Lower lobe of right lung (tissue), 2 donors: ENCODE results near the gene ARFRP1. TPM values are rescaled to one million over a fixed set of nuclear protein-coding genes. Genes with fewer than 3 reads are reported as not detected.

Experiments used
- ATAC-seq, 2 donors: fragments of 200-7000 bp; cut with Tn5 transposase; one replicate each; pipeline ENCODE4 v1.9.1; 2020 to 2022; ENCODE audit warnings: mild to moderate bottlenecking in 2 of 2, moderate library complexity in 2 of 2
- DNase-seq: peaks from one replicate; pipeline ENCODE4 v3.0.0-alpha.2; 2020
- H3K27ac ChIP-seq: fragments of 200-600 bp; one replicate; pipeline ENCODE4 v1.8.0; 2022
- H3K27me3 ChIP-seq: fragments of 200-600 bp; one replicate; pipeline ENCODE4 v1.8.0; 2022; ENCODE audit warnings: low read depth
- H3K36me3 ChIP-seq: fragments of 200-600 bp; one replicate; pipeline ENCODE4 v1.8.0; 2022; ENCODE audit warnings: mild to moderate bottlenecking
- H3K4me1 ChIP-seq: fragments of 200-600 bp; one replicate; pipeline ENCODE4 v1.8.0; 2022
- H3K4me3 ChIP-seq: fragments of 200-600 bp; one replicate; pipeline ENCODE4 v1.8.0; 2022; ENCODE audit warnings: mild to moderate bottlenecking
- H3K9me3 ChIP-seq: fragments of 200-600 bp; one replicate; pipeline ENCODE4 v1.8.0; 2022
- intact Hi-C: fragments of 100-400 bp; cut with DNase I; formaldehyde crosslinking; loops from one replicate; pipeline ENCODE4 v1.11.0; 2022
- total RNA-seq: library from RNA; stranded (reverse); fragmentation: NEBNext Ultra II Directional; extraction: Animal tissue kit (Norgen Biotek cat#: 25700); gene quantifications from one replicate; pipeline ENCODE4 v1.2.1, GENCODE V29; 2021
- TF ChIP-seq, protein P1 (sequence below): fragments of 200-600 bp; IDR thresholded peaks from one replicate; pipeline ENCODE4 v1.8.0; 2022; ENCODE audit warnings: antibody characterized with exemption, mild to moderate bottlenecking
- donor health status: DM: no; HTN: yes; CAD: no; lungs with severe emphysema.

ARFRP1 gene
- total RNA-seq, 1 donor from 2014 or later = 44.3 TPM

GRCh38 chr20:63737945-63738686 lies 30.3 kb upstream of the ARFRP1 start:
- Histone ChIP-seq H3K9me3 (no peaks in the 10 kb centered on the region), H3K27me3 (no peaks in the 10 kb centered on the region), H3K4me1 (peaks cover 43% of the 10 kb centered on the region), H3K27ac (peak overlapping the region; percentile 82), H3K4me3 (peak overlapping the region; percentile 68), H3K36me3 (peaks cover 48% of the 10 kb centered on the region)
- ATAC-seq = no peak
- intact Hi-C loops = no loop called here
- TF ChIP-seq, protein P1, sequence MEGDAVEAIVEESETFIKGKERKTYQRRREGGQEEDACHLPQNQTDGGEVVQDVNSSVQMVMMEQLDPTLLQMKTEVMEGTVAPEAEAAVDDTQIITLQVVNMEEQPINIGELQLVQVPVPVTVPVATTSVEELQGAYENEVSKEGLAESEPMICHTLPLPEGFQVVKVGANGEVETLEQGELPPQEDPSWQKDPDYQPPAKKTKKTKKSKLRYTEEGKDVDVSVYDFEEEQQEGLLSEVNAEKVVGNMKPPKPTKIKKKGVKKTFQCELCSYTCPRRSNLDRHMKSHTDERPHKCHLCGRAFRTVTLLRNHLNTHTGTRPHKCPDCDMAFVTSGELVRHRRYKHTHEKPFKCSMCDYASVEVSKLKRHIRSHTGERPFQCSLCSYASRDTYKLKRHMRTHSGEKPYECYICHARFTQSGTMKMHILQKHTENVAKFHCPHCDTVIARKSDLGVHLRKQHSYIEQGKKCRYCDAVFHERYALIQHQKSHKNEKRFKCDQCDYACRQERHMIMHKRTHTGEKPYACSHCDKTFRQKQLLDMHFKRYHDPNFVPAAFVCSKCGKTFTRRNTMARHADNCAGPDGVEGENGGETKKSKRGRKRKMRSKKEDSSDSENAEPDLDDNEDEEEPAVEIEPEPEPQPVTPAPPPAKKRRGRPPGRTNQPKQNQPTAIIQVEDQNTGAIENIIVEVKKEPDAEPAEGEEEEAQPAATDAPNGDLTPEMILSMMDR = no peak
- DNase-seq = peak; percentile 59

- Histone ChIP-seq H3K27ac (peak overlapping the region; percentile 65), H3K4me1 (peaks cover 43% of the 10 kb centered on the region), H3K4me3 (peak overlapping the region; percentile 68), H3K27me3 (no peaks in the 10 kb centered on the region), H3K36me3 (peaks cover 45% of the 10 kb centered on the region), H3K9me3 (no peaks in the 10 kb centered on the region)
- TF ChIP-seq, protein P1 = no peak
- no peak for DNase-seq
- intact Hi-C loops = no loop called here
- ATAC-seq = no peak
Observed at GRCh38 chr20:63737695-63737944, 29.8 kb upstream of the ARFRP1 start.

DNA sequence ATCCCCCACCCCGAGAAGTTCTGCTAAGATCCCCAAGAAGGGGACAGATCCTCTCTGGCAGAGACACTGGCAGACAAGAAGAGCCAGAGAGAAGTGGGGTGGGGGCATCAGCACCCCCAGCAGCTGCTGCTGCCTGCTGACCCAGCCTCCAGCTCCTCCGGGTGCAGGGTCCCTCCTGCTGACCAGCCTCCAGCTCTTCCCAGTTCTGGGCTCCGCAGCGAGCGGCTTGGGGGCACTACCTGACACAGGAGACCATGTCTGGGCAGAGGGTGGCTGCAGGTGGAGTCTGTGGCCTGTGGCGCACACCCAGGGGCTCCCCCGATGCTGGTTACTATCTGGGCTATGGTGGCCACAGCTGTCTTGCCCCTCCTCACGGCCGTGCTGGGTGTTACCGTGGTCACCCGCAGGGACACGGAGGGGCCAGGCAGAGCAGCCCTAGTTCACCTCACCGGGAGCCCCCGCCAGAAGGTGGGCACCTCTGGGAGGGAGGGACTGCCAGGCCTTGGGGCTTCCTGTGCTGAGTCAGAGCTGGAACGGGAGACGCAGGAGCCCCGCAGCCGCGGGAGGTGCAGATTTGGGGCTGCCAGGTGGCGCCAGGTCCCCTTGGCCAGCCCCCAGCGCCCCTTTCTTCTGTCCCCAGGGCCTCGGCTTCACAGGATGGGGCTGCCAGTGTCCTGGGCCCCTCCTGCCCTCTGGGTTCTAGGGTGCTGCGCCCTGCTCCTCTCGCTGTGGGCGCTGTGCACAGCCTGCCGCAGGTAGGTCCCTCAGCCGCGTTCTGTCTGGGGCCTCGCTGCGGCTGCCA lies 29.3 kb upstream of the ARFRP1 start:
- Histone ChIP-seq H3K27ac (peak overlapping the region; percentile 65), H3K4me3 (peak overlapping the region; percentile 68), H3K9me3 (no peaks in the 10 kb centered on the region), H3K4me1 (peaks cover 42% of the 10 kb centered on the region), H3K27me3 (no peaks in the 10 kb centered on the region), H3K36me3 (peaks cover 40% of the 10 kb centered on the region)
- intact Hi-C loops = no loop called here
- ATAC-seq (no peak), DNase-seq (no peak)
- TF ChIP-seq, protein P1 = no peak

- Histone ChIP-seq H3K4me1 (peaks cover 31% of the 10 kb centered on the region), H3K27ac (peak within 1 kb of the TSS; percentile 65), H3K36me3 (peaks cover 35% of the 10 kb centered on the region), H3K27me3 (no peaks in the 10 kb centered on the region), H3K9me3 (no peaks in the 10 kb centered on the region), H3K4me3 (peak within 1 kb of the TSS; percentile 68)
- TF ChIP-seq, protein P1 = no peak
- intact Hi-C loops = no loop called here
- DNase-seq (peak; percentile 56), ATAC-seq (peak in 1 of 2 donors; percentile 1)
Observed at GRCh38 chr20:63735859-63736718, 28.3 kb upstream of the ARFRP1 start, which contains the start of gene LIME1. Gene LIME1, plus strand, starts transcription at chr20:63736664. Its CDS starts 886 bp downstream, at chr20:63737550.
